ENCODE data around the gene RPS6KA2.

The RPS6KA2 gene

GRCh38 chr6:166471797-166472260, 155.2 kb downstream of the RPS6KA2 start:
- no peak overlapping the region for H3K4me3 ChIP-seq (ENCODE audit: control insufficient read depth in 1 of 7, extremely low read depth in 1 of 7, insufficient read depth in 4 of 7, low read depth in 2 of 7, low read length in 6 of 7)
- POLR2A ChIA-PET: no interaction called here
- CTCF ChIA-PET: no interaction called here
- H3K36me3 ChIP-seq (ENCODE audit: control insufficient read depth in 4 of 4, insufficient read depth in 4 of 4, low read length in 3 of 4): no peaks in the 10 kb centered on the region
- 97% methylated on average over 10 of the region's 10 CpGs for whole genome bisulfite sequencing (ENCODE audit: insufficient coverage)
- DNase-seq: no peak
- H3K4me1 ChIP-seq (ENCODE audit: control extremely low read depth in 1 of 4, control insufficient read depth in 4 of 4, insufficient read depth in 4 of 4, low read length in 3 of 4): peaks cover 0 to 2% (median 0%) of the 10 kb centered on the region in 4 experiments
- H3K9me3 ChIP-seq (ENCODE audit: control extremely low read depth in 1 of 5, control insufficient read depth in 4 of 5, insufficient read depth in 2 of 5, low read depth in 1 of 5, low read length in 4 of 5): no peaks in the 10 kb centered on the region
- H3K27ac ChIP-seq (ENCODE audit: insufficient read depth in 1 of 2, low read depth in 1 of 2, low read length in 2 of 2, poor library complexity in 1 of 2, severe bottlenecking in 2 of 2): no peak overlapping the region
- no peaks in the 10 kb centered on the region for H3K27me3 ChIP-seq (replicated peaks in 2 of 5; ENCODE audit: control insufficient read depth in 4 of 5, insufficient read depth in 5 of 5, low read length in 4 of 5)

- no peaks in the 10 kb centered on the region for H3K36me3 ChIP-seq (ENCODE audit: control insufficient read depth in 4 of 4, insufficient read depth in 4 of 4, low read length in 3 of 4)
- ChIA-PET CTCF (no interaction called here), POLR2A (no interaction called here)
- no peaks in the 10 kb centered on the region for H3K27me3 ChIP-seq (replicated peaks in 2 of 5; ENCODE audit: control insufficient read depth in 4 of 5, insufficient read depth in 5 of 5, low read length in 4 of 5)
- no peak for DNase-seq
- no peak overlapping the region for H3K4me3 ChIP-seq (ENCODE audit: control insufficient read depth in 1 of 7, extremely low read depth in 1 of 7, insufficient read depth in 4 of 7, low read depth in 2 of 7, low read length in 6 of 7)
- WGBS (ENCODE audit: insufficient coverage): 98% methylated on average over 12 of the region's 23 CpGs
- no peaks in the 10 kb centered on the region for H3K9me3 ChIP-seq (ENCODE audit: control extremely low read depth in 1 of 5, control insufficient read depth in 4 of 5, insufficient read depth in 2 of 5, low read depth in 1 of 5, low read length in 4 of 5)
- H3K27ac ChIP-seq (ENCODE audit: insufficient read depth in 1 of 2, low read depth in 1 of 2, low read length in 2 of 2, poor library complexity in 1 of 2, severe bottlenecking in 2 of 2): no peak overlapping the region
- H3K4me1 ChIP-seq (ENCODE audit: control extremely low read depth in 1 of 4, control insufficient read depth in 4 of 4, insufficient read depth in 4 of 4, low read length in 3 of 4): peaks cover 0 to 2% (median 0%) of the 10 kb centered on the region in 4 experiments
Measured at GRCh38 chr6:166470863-166471410, 156.1 kb downstream of the RPS6KA2 start.

- 91% methylated on average over 18 of the region's 20 CpGs for WGBS (ENCODE audit: insufficient coverage)
- Histone ChIP-seq H3K4me3 (ENCODE audit: control insufficient read depth in 1 of 7, extremely low read depth in 1 of 7, insufficient read depth in 4 of 7, low read depth in 2 of 7, low read length in 6 of 7) (no peak overlapping the region), H3K9me3 (ENCODE audit: control extremely low read depth in 1 of 5, control insufficient read depth in 4 of 5, insufficient read depth in 2 of 5, low read depth in 1 of 5, low read length in 4 of 5) (no peaks in the 10 kb centered on the region), H3K27me3 (replicated peaks in 2 of 5; ENCODE audit: control insufficient read depth in 4 of 5, insufficient read depth in 5 of 5, low read length in 4 of 5) (no peaks in the 10 kb centered on the region), H3K27ac (ENCODE audit: insufficient read depth in 1 of 2, low read depth in 1 of 2, low read length in 2 of 2, poor library complexity in 1 of 2, severe bottlenecking in 2 of 2) (no peak overlapping the region), H3K36me3 (ENCODE audit: control insufficient read depth in 4 of 4, insufficient read depth in 4 of 4, low read length in 3 of 4) (no peaks in the 10 kb centered on the region), H3K4me1 (ENCODE audit: control extremely low read depth in 1 of 4, control insufficient read depth in 4 of 4, insufficient read depth in 4 of 4, low read length in 3 of 4) (peaks cover 0 to 4% (median under 1%) of the 10 kb centered on the region in 4 experiments)
- no peak for DNase-seq
- ChIA-PET CTCF (no interaction called here), POLR2A (no interaction called here)
Measured at GRCh38 chr6:166470029-166470862, 156.8 kb downstream of the RPS6KA2 start.

GRCh38 chr6:166469426-166469961, 157.6 kb downstream of the RPS6KA2 start:
- no peaks in the 10 kb centered on the region for H3K27me3 ChIP-seq (replicated peaks in 2 of 5; ENCODE audit: control insufficient read depth in 4 of 5, insufficient read depth in 5 of 5, low read length in 4 of 5)
- CTCF ChIA-PET: interaction anchor here (2.2 kb wide), 1 partner anchor 13 kb away, joined by 10 read pairs; no protein-coding TSS in a partner anchor
- no peaks in the 10 kb centered on the region for H3K36me3 ChIP-seq (ENCODE audit: control insufficient read depth in 4 of 4, insufficient read depth in 4 of 4, low read length in 3 of 4)
- H3K4me3 ChIP-seq (ENCODE audit: control insufficient read depth in 1 of 7, extremely low read depth in 1 of 7, insufficient read depth in 4 of 7, low read depth in 2 of 7, low read length in 6 of 7): no peak overlapping the region
- peaks cover 0 to 7% (median 4%) of the 10 kb centered on the region in 4 experiments for H3K4me1 ChIP-seq (ENCODE audit: control extremely low read depth in 1 of 4, control insufficient read depth in 4 of 4, insufficient read depth in 4 of 4, low read length in 3 of 4)
- WGBS (ENCODE audit: insufficient coverage): 97% methylated on average over 10 of the region's 14 CpGs
- DNase-seq: no peak
- no peaks in the 10 kb centered on the region for H3K9me3 ChIP-seq (ENCODE audit: control extremely low read depth in 1 of 5, control insufficient read depth in 4 of 5, insufficient read depth in 2 of 5, low read depth in 1 of 5, low read length in 4 of 5)
- POLR2A ChIA-PET: no interaction called here
- no peak overlapping the region for H3K27ac ChIP-seq (ENCODE audit: insufficient read depth in 1 of 2, low read depth in 1 of 2, low read length in 2 of 2, poor library complexity in 1 of 2, severe bottlenecking in 2 of 2)

GRCh38 chr6:166467436-166468000, 159.5 kb downstream of the RPS6KA2 start:
- H3K9me3 ChIP-seq (ENCODE audit: control extremely low read depth in 1 of 5, control insufficient read depth in 4 of 5, insufficient read depth in 2 of 5, low read depth in 1 of 5, low read length in 4 of 5): no peaks in the 10 kb centered on the region
- H3K27me3 ChIP-seq (replicated peaks in 2 of 5; ENCODE audit: control insufficient read depth in 4 of 5, insufficient read depth in 5 of 5, low read length in 4 of 5): no peaks in the 10 kb centered on the region
- H3K27ac ChIP-seq (ENCODE audit: insufficient read depth in 1 of 2, low read depth in 1 of 2, low read length in 2 of 2, poor library complexity in 1 of 2, severe bottlenecking in 2 of 2): no peak overlapping the region
- CTCF ChIA-PET: interaction anchor here (2.2 kb wide), 1 partner anchor 11 kb away, joined by 10 read pairs; no protein-coding TSS in a partner anchor
- 97% methylated on average over 9 of the region's 9 CpGs for WGBS (ENCODE audit: insufficient coverage)
- H3K4me1 ChIP-seq (ENCODE audit: control extremely low read depth in 1 of 4, control insufficient read depth in 4 of 4, insufficient read depth in 4 of 4, low read length in 3 of 4): peaks cover 3 to 27% (median 22%) of the 10 kb centered on the region in 4 experiments
- no peak for DNase-seq
- H3K4me3 ChIP-seq (ENCODE audit: control insufficient read depth in 1 of 7, extremely low read depth in 1 of 7, insufficient read depth in 4 of 7, low read depth in 2 of 7, low read length in 6 of 7): no peak overlapping the region
- POLR2A ChIA-PET: no interaction called here
- no peaks in the 10 kb centered on the region for H3K36me3 ChIP-seq (ENCODE audit: control insufficient read depth in 4 of 4, insufficient read depth in 4 of 4, low read length in 3 of 4)

GRCh38 chr6:166466178-166467122, 160.6 kb downstream of the RPS6KA2 start:
- no peak overlapping the region for H3K4me3 ChIP-seq (ENCODE audit: control insufficient read depth in 1 of 7, extremely low read depth in 1 of 7, insufficient read depth in 4 of 7, low read depth in 2 of 7, low read length in 6 of 7)
- no peak overlapping the region for H3K27ac ChIP-seq (ENCODE audit: insufficient read depth in 1 of 2, low read depth in 1 of 2, low read length in 2 of 2, poor library complexity in 1 of 2, severe bottlenecking in 2 of 2)
- POLR2A ChIA-PET: no interaction called here
- H3K9me3 ChIP-seq (ENCODE audit: control extremely low read depth in 1 of 5, control insufficient read depth in 4 of 5, insufficient read depth in 2 of 5, low read depth in 1 of 5, low read length in 4 of 5): no peaks in the 10 kb centered on the region
- H3K4me1 ChIP-seq (ENCODE audit: control extremely low read depth in 1 of 4, control insufficient read depth in 4 of 4, insufficient read depth in 4 of 4, low read length in 3 of 4): peaks cover 3 to 37% (median 31%) of the 10 kb centered on the region in 4 experiments
- no peaks in the 10 kb centered on the region for H3K27me3 ChIP-seq (replicated peaks in 2 of 5; ENCODE audit: control insufficient read depth in 4 of 5, insufficient read depth in 5 of 5, low read length in 4 of 5)
- H3K36me3 ChIP-seq (ENCODE audit: control insufficient read depth in 4 of 4, insufficient read depth in 4 of 4, low read length in 3 of 4): no peaks in the 10 kb centered on the region
- peak in 1 of 3 donors; percentile 36 for DNase-seq
- CTCF ChIA-PET: interaction anchor here (1.8 kb wide), 1 partner anchor 10 kb away, joined by 7 read pairs; no protein-coding TSS in a partner anchor
- WGBS (ENCODE audit: insufficient coverage): 82% methylated on average over 7 of the region's 9 CpGs
